H1 (cell line): ENCODE measurements around the gene PLEKHG3. TPM values are rescaled to one million over a fixed set of nuclear protein-coding genes. Genes with fewer than 3 reads are reported as not detected.

Source experiments
- ATF2 ChIP-seq: IDR thresholded peaks from 2 replicates; pipeline ENCODE4 v1.6.1; 2012; ENCODE audit warnings: low read length, inconsistent platforms
- MAX ChIP-seq: IDR thresholded peaks from 2 replicates; pipeline ENCODE4 v1.6.1; 2012; ENCODE audit warnings: inconsistent platforms
- SAP30 ChIP-seq: fragments of 300-600 bp; sonication (generic); IDR thresholded peaks from 2 replicates; pipeline ENCODE4 v1.7.1; 2012; ENCODE audit warnings: low read length, moderate library complexity, mild to moderate bottlenecking, inconsistent platforms; ENCODE audit not compliant: insufficient read depth, insufficient replicate concordance
- SUZ12 ChIP-seq: fragments of 200-600 bp; sonication (generic); IDR thresholded peaks from 2 replicates; pipeline ENCODE4 v1.6.1; 2012; ENCODE audit warnings: mild to moderate bottlenecking, inconsistent platforms, low read length, moderate library complexity, mixed read lengths
- TBP ChIP-seq: IDR thresholded peaks from 2 replicates; pipeline ENCODE4 v1.6.1; 2011; ENCODE audit warnings: low read depth, low read length, improper control_type of control experiment
- polyA plus RNA-seq, 7 experiments: library from polyadenylated mRNA; depleted of rRNA in 3 of 7; stranded (reverse) in 5 of 7; unstranded in 2 of 7; fragments of >200 nt in 5 of 7; fragments of 200-250 nt in 2 of 7; gene quantifications; 1 replicate in 5 of 7; 2 replicates in 1 of 7; 4 replicates in 1 of 7; pipeline versions ENCODE4 v1.2.1 to v1.2.3, GENCODE V29; 2011 to 2013; ENCODE audit warnings: missing spikeins in 2 of 7, mixed read lengths in 2 of 7
- total RNA-seq: library from RNA; stranded (reverse); fragmentation: NEBNext Ultra II Directional; extraction: Animal tissue kit (Norgen Biotek cat#: 25700); gene quantifications from 2 replicates; pipeline ENCODE4 v1.2.1, GENCODE V29; 2021

The PLEKHG3 gene
- total and polyA plus RNA-seq, 2 of the 8 experiments (the other 6 are each of a cell fraction or from before 2014, with no cell fraction given), result 43.4 to 90.6 TPM

- TF ChIP-seq SUZ12, result no peak
- no peak for TF ChIP-seq SAP30
- TF ChIP-seq TBP, result no peak
- TF ChIP-seq MAX, result no peak
- TF ChIP-seq ATF2, result no peak
Measured at GRCh38 chr14:64777461-64777860, 73.2 kb downstream of the PLEKHG3 start (continued).
